K562 (cell line): Measurements from ENCODE around the gene PUDP. TPM values are rescaled to one million over a fixed set of nuclear protein-coding genes. Genes with fewer than 3 reads are reported as not detected.

ENCODE experiments used
- ATAC-seq: fragments of 200-7000 bp; cut with Tn5 transposase; 3 replicates; pipeline ENCODE4 v1.9.1; 2020; ENCODE audit warnings: moderate library complexity
- BruUV-seq: library from RNA; stranded (reverse); fragments of 400-500 nt; replicated peaks from 2 replicates; lab custom pipeline; 2021; lab: Mats Ljungman, UMichigan
- CTCF ChIA-PET: fragments of 300-600 bp; formaldehyde crosslinking; extraction: SDS; loops from one replicate; lab custom pipeline; 2021; ENCODE audit warnings: low intra/inter-chr PET ratio; lab: Yijun Ruan, JAX
- POLR2A ChIA-PET: fragments of 300-600, 350-650 bp; sonication (Branson Sonifier 250); formaldehyde crosslinking; extraction: SDS; loops from one replicate; lab custom pipeline; 2021; ENCODE audit warnings: antibody characterized with exemption, inconsistent platforms; lab: Yijun Ruan, JAX
- DNase-seq, 4 experiments: peaks; one replicate each; pipeline versions ENCODE4 v3.0.0 to v3.0.0-alpha.2; 2011 to 2018; ENCODE audit warnings: low spot score in 3 of 4, mixed read lengths in 3 of 4; ENCODE audit errors: extremely low read depth in 1 of 4
- FAIRE-seq: peaks from 2 replicates; lab custom pipeline; 2011; peaks lifted over from hg19 to GRCh38; lab: Jason Lieb, UNC
- H2AFZ ChIP-seq: 2 replicates; pipeline ENCODE4 v1.6.0; 2011; ENCODE audit warnings: low read depth, low read length, control low read depth, inconsistent platforms
- H3K27ac ChIP-seq: fragments of 200-600 bp; 3 replicates; pipeline ENCODE4 v1.8.0; 2011; ENCODE audit warnings: low read depth, mild to moderate bottlenecking, control low read depth, inconsistent platforms, low read length, moderate library complexity, mixed read lengths; ENCODE audit errors: extremely low read depth
- H3K27me3 ChIP-seq, 2 experiments: fragments of 300-600 bp in 1 of 2; 2 replicates in 1 of 2; 3 replicates in 1 of 2; pipeline versions ENCODE4 v1.6.0 to v1.8.0; 2011; ENCODE audit warnings: inconsistent platforms in 2 of 2, low read length in 2 of 2, mild to moderate bottlenecking in 1 of 2, mixed read lengths in 1 of 2, moderate library complexity in 1 of 2; ENCODE audit not compliant: control insufficient read depth in 2 of 2, insufficient read depth in 2 of 2
- H3K36me3 ChIP-seq: fragments of 300-600 bp; 3 replicates; pipeline ENCODE4 v1.8.0; 2011; ENCODE audit warnings: mild to moderate bottlenecking, low read length, inconsistent platforms; ENCODE audit not compliant: control insufficient read depth, insufficient read depth
- H3K4me1 ChIP-seq, 2 experiments: fragments of 200-600 bp in 1 of 2; replicated peaks in 1 of 2; 2 replicates in 1 of 2; 3 replicates in 1 of 2; pipeline versions ENCODE4 v1.5.1 to v1.8.0; 2011; ENCODE audit warnings: inconsistent platforms in 2 of 2, low read length in 2 of 2, mild to moderate bottlenecking in 1 of 2, mixed read lengths in 1 of 2, moderate library complexity in 1 of 2; ENCODE audit not compliant: control insufficient read depth in 2 of 2, insufficient read depth in 2 of 2
- H3K4me2 ChIP-seq: 2 replicates; pipeline ENCODE4 v1.6.1; 2011; ENCODE audit warnings: low read length, control low read depth, inconsistent platforms, mixed read lengths; ENCODE audit not compliant: insufficient read depth
- H3K4me3 ChIP-seq: fragments of 200-600 bp; sonication (generic), shearing (Covaris generic); 2 replicates; pipeline ENCODE4 v1.5.1; 2016; ENCODE audit warnings: control low read depth, inconsistent platforms
- H3K79me2 ChIP-seq: fragments of 200-600 bp; 3 replicates; pipeline ENCODE4 v1.8.0; 2011; ENCODE audit warnings: low read length, inconsistent platforms; ENCODE audit not compliant: control insufficient read depth, insufficient read depth
- H3K9ac ChIP-seq, 2 experiments: 2 replicates each; pipeline versions ENCODE4 v1.6.0 to v1.6.1; 2011; ENCODE audit warnings: low read depth in 2 of 2, low read length in 2 of 2, control low read depth in 1 of 2, inconsistent platforms in 1 of 2, mild to moderate bottlenecking in 1 of 2, mixed read lengths in 1 of 2; ENCODE audit not compliant: insufficient read depth in 1 of 2
- H3K9me1 ChIP-seq: one replicate; pipeline ENCODE4 v1.6.0; 2011; ENCODE audit warnings: inconsistent platforms, mild to moderate bottlenecking, low read length, moderate library complexity; ENCODE audit not compliant: control insufficient read depth, insufficient read depth
- H3K9me3 ChIP-seq: replicated peaks from 2 replicates; pipeline ENCODE4 v1.5.1; 2011; ENCODE audit warnings: low read depth, low read length, inconsistent platforms; ENCODE audit not compliant: control insufficient read depth, insufficient read depth
- H4K20me1 ChIP-seq: replicated peaks from 2 replicates; pipeline ENCODE4 v1.6.1; 2011; ENCODE audit warnings: low read length, inconsistent platforms, mixed read lengths; ENCODE audit not compliant: control insufficient read depth, insufficient read depth
- CHCHD3 ChIP-seq: fragments of 250-450 bp; sonication (Bioruptor Pico); IDR thresholded peaks from 2 replicates; pipeline ENCODE4 v2.1.2; 2022; ENCODE audit warnings: mild to moderate bottlenecking
- DNMT1 ChIP-seq: fragments of 450-650 bp; IDR thresholded peaks from 2 replicates; pipeline ENCODE4 v1.6.1; 2016; ENCODE audit warnings: antibody characterized with exemption, mild to moderate bottlenecking
- HDAC2 ChIP-seq: fragments of 450-650 bp; IDR thresholded peaks from 2 replicates; pipeline ENCODE4 v1.6.1; 2016; ENCODE audit warnings: mild to moderate bottlenecking
- POLR2G ChIP-seq: fragments of 200-400 bp; formaldehyde crosslinking; IDR thresholded peaks from 2 replicates; pipeline ENCODE4 v1.6.1; 2017; ENCODE audit warnings: low read depth, mild to moderate bottlenecking, antibody characterized with exemption, low read length, moderate library complexity
- SNIP1 ChIP-seq: fragments of 450-650 bp; IDR thresholded peaks from 2 replicates; pipeline ENCODE4 v1.7.1; 2017; ENCODE audit warnings: low read depth, mild to moderate bottlenecking
- XRCC5 ChIP-seq: fragments of 200-400 bp; formaldehyde crosslinking; IDR thresholded peaks from 2 replicates; pipeline ENCODE4 v1.6.1; 2017; ENCODE audit warnings: low read depth, mild to moderate bottlenecking, low read length
- ZBED1 ChIP-seq: IDR thresholded peaks from 2 replicates; pipeline ENCODE4 v1.6.1; 2014
- ZNF12 ChIP-seq: sonication (generic); formaldehyde crosslinking; IDR thresholded peaks from 2 replicates; pipeline ENCODE4 v1.4.0; 2020; ENCODE audit warnings: mild to moderate bottlenecking, missing genetic modification reagents
- ZNF197 ChIP-seq: fragments of 200-800 bp; sonication (Bioruptor generic); IDR thresholded peaks from 2 replicates; pipeline ENCODE4 v1.6.1; 2016; ENCODE audit warnings: low read depth, missing genetic modification characterization, missing compliant biosample characterization
- WGBS: fragments of 100-300 bp; shearing (Covaris generic); methylation state at CpG from one replicate; pipeline ENCODE4 v1.1.6; 2016; ENCODE audit warnings: low coverage, mixed read lengths; ENCODE audit not compliant: insufficient coverage; ENCODE audit errors: missing lambda C conversion rate; 5-methylcytosine and 5-hydroxymethylcytosine counted together
- in situ Hi-C: fragments of 300-500 bp; cut with MboI; formaldehyde crosslinking; loops from 4 replicates; pipeline ENCODE4 v1.15.0; 2018; ENCODE audit warnings: inconsistent platforms, mixed read lengths
- intact Hi-C: fragments of 100-400 bp; cut with micrococcal nuclease; formaldehyde crosslinking; loops from 2 replicates; pipeline ENCODE4 v1.14.2; 2022
- polyA plus RNA-seq, 8 experiments: library from polyadenylated mRNA; depleted of rRNA in 4 of 8; stranded (reverse) in 5 of 8; unstranded in 3 of 8; fragments of >200 nt; fragmentation: Nextera tagmentation in 2 of 8; fragmentation: Illumina TruSeq in 1 of 8; extraction: Ambion mirVana in 2 of 8; extraction: Trizol in 1 of 8; gene quantifications; 2 replicates each; pipeline versions ENCODE4 v1.2.1 to v1.2.3, GENCODE V29; 2011 to 2014; ENCODE audit warnings: inconsistent platforms in 1 of 8, missing spikeins in 1 of 8
- total RNA-seq, 7 experiments: library from RNA; depleted of rRNA in 6 of 7; stranded (reverse); fragments of >200 nt in 6 of 7; fragmentation: Illumina TruSeq in 2 of 7; extraction: Trizol in 2 of 7; gene quantifications; 2 replicates each; pipeline versions ENCODE4 v1.2.1 to v1.2.3, GENCODE V29; 2011 to 2021; ENCODE audit warnings: low replicate concordance in 1 of 7
- TF ChIP-seq, protein P1 (sequence below), 2 experiments: fragments of 250-450 bp in 1 of 2; fragments of 450-650 bp in 1 of 2; sonication (Bioruptor Pico) in 1 of 2; IDR thresholded peaks; 2 replicates each; pipeline versions ENCODE4 v1.6.1 to v1.8.0; 2016 to 2021; ENCODE audit warnings: mild to moderate bottlenecking in 2 of 2, moderate library complexity in 2 of 2, missing compliant biosample characterization in 1 of 2, missing genetic modification characterization in 1 of 2
- TF ChIP-seq, protein P2 (sequence below), 2 experiments: fragments of 450-650 bp; IDR thresholded peaks; 2 replicates each; pipeline ENCODE4 v1.6.1; 2016
- TF ChIP-seq, protein P3 (sequence below): fragments of 450-650 bp; IDR thresholded peaks from 2 replicates; pipeline ENCODE4 v1.6.1; 2018; ENCODE audit warnings: mild to moderate bottlenecking, low read depth; ENCODE audit not compliant: partially characterized antibody
- TF ChIP-seq, protein P4 (sequence below): sonication (generic); formaldehyde crosslinking; IDR thresholded peaks from 2 replicates; pipeline ENCODE4 v1.8.1; 2023; ENCODE audit warnings: missing genetic modification reagents, mild to moderate bottlenecking, borderline replicate concordance
- TF ChIP-seq, protein P5 (sequence below): sonication (generic); formaldehyde crosslinking; IDR thresholded peaks from 2 replicates; pipeline ENCODE4 v1.8.1; 2022; ENCODE audit warnings: missing genetic modification reagents

Gene PUDP
- total and polyA plus RNA-seq, 9 of the 15 experiments (the other 6 are each of a cell fraction or from before 2014, with no cell fraction given) = 13.6 to 63.0 (median 29.2) TPM

DNA sequence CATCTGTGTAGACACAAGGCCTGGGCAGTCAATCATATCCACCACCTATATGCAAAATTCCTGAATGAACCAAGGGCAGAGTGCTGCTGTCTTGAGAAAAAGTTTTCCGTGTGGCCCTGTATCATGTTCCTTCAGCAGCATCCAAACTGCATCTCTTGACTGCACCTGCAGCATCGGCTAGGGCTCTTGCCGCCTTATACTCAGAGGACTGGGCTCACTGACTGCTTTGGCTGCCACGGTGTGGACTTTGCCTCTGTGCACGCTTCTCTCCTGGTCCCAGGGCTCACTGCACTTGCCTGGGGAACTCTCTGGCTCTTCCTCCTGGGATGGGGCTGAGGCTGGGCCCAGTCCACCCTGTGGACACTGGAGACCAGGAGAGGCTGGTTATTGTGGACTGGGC, 39.9 kb downstream of the PUDP start:
- Histone ChIP-seq H3K9me3 (no peaks in the 10 kb centered on the region), H3K79me2 (peaks cover 2% of the 10 kb centered on the region; the same call in 1 of the 3 replicates), H3K9ac (no peak overlapping the region), H3K36me3 (peaks cover 22% of the 10 kb centered on the region; the same call in 2 of the 3 replicates), H3K9me1 (no peaks in the 10 kb centered on the region), H3K27ac (no peak overlapping the region), H4K20me1 (no peaks in the 10 kb centered on the region), H3K4me2 (no peak overlapping the region), H2AFZ (no peak overlapping the region), H3K27me3 (no peaks in the 10 kb centered on the region), H3K4me3 (no peak overlapping the region), H3K4me1 (no peaks in the 10 kb centered on the region; a peak in 3 of 5 replicates)
- WGBS = 95% methylated on average over 4 of the region's 5 CpGs
- ATAC-seq (no peak), DNase-seq (no peak), FAIRE-seq (no peak)
- CTCF ChIA-PET = no interaction called here
- no TSS peak for BruUV-seq
- intact Hi-C loops (no loop called here), in situ Hi-C loops (no loop called here)
- POLR2A ChIA-PET = no interaction called here
- TF ChIP-seq SNIP1 = no peak
- TF ChIP-seq, protein P1, sequence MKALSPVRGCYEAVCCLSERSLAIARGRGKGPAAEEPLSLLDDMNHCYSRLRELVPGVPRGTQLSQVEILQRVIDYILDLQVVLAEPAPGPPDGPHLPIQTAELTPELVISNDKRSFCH (CRISPR knock-in tag; IDR thresholded peaks at IDR 0.05) = no peak
- TF ChIP-seq, protein P1 (tag; IDR thresholded peaks at IDR 0.05) = no peak
- TF ChIP-seq, protein P2, sequence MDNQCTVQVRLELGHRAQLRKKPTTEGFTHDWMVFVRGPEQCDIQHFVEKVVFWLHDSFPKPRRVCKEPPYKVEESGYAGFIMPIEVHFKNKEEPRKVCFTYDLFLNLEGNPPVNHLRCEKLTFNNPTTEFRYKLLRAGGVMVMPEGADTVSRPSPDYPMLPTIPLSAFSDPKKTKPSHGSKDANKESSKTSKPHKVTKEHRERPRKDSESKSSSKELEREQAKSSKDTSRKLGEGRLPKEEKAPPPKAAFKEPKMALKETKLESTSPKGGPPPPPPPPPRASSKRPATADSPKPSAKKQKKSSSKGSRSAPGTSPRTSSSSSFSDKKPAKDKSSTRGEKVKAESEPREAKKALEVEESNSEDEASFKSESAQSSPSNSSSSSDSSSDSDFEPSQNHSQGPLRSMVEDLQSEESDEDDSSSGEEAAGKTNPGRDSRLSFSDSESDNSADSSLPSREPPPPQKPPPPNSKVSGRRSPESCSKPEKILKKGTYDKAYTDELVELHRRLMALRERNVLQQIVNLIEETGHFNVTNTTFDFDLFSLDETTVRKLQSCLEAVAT (IDR thresholded peaks at IDR 0.05) = no peak
- TF ChIP-seq DNMT1 = no peak
- TF ChIP-seq, protein P3, sequence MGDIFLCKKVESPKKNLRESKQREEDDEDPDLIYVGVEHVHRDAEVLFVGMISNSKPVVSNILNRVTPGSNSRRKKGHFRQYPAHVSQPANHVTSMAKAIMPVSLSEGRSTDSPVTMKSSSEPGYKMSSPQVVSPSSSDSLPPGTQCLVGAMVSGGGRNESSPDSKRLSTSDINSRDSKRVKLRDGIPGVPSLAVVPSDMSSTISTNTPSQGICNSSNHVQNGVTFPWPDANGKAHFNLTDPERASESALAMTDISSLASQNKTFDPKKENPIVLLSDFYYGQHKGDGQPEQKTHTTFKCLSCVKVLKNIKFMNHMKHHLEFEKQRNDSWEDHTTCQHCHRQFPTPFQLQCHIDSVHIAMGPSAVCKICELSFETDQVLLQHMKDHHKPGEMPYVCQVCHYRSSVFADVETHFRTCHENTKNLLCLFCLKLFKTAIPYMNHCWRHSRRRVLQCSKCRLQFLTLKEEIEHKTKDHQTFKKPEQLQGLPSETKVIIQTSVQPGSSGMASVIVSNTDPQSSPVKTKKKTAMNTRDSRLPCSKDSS = no peak
- TF ChIP-seq POLR2G = no peak
- no peak for TF ChIP-seq ZNF197 (CRISPR knock-in tag)
- TF ChIP-seq, protein P4, sequence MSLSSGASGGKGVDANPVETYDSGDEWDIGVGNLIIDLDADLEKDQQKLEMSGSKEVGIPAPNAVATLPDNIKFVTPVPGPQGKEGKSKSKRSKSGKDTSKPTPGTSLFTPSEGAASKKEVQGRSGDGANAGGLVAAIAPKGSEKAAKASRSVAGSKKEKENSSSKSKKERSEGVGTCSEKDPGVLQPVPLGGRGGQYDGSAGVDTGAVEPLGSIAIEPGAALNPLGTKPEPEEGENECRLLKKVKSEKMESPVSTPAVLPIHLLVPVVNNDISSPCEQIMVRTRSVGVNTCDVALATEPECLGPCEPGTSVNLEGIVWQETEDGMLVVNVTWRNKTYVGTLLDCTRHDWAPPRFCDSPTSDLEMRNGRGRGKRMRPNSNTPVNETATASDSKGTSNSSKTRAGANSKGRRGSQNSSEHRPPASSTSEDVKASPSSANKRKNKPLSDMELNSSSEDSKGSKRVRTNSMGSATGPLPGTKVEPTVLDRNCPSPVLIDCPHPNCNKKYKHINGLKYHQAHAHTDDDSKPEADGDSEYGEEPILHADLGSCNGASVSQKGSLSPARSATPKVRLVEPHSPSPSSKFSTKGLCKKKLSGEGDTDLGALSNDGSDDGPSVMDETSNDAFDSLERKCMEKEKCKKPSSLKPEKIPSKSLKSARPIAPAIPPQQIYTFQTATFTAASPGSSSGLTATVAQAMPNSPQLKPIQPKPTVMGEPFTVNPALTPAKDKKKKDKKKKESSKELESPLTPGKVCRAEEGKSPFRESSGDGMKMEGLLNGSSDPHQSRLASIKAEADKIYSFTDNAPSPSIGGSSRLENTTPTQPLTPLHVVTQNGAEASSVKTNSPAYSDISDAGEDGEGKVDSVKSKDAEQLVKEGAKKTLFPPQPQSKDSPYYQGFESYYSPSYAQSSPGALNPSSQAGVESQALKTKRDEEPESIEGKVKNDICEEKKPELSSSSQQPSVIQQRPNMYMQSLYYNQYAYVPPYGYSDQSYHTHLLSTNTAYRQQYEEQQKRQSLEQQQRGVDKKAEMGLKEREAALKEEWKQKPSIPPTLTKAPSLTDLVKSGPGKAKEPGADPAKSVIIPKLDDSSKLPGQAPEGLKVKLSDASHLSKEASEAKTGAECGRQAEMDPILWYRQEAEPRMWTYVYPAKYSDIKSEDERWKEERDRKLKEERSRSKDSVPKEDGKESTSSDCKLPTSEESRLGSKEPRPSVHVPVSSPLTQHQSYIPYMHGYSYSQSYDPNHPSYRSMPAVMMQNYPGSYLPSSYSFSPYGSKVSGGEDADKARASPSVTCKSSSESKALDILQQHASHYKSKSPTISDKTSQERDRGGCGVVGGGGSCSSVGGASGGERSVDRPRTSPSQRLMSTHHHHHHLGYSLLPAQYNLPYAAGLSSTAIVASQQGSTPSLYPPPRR = no peak
- no peak for TF ChIP-seq ZNF12 (CRISPR knock-in tag)
- no peak for TF ChIP-seq ZBED1
- TF ChIP-seq XRCC5 = no peak
- TF ChIP-seq, protein P5, sequence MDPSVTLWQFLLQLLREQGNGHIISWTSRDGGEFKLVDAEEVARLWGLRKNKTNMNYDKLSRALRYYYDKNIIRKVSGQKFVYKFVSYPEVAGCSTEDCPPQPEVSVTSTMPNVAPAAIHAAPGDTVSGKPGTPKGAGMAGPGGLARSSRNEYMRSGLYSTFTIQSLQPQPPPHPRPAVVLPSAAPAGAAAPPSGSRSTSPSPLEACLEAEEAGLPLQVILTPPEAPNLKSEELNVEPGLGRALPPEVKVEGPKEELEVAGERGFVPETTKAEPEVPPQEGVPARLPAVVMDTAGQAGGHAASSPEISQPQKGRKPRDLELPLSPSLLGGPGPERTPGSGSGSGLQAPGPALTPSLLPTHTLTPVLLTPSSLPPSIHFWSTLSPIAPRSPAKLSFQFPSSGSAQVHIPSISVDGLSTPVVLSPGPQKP = no peak
- TF ChIP-seq CHCHD3 (CRISPR knock-in tag) = no peak
- TF ChIP-seq HDAC2 = no peak
